HG03432 (cell line): ENCODE data around the gene LRRC3C.

ENCODE experiments used
- ATAC-seq: cut with Tn5 transposase; IDR thresholded peaks from one replicate; pipeline ENCODE4 v1.9.1; 2021; ENCODE audit warnings: mild to moderate bottlenecking, moderate library complexity; ENCODE audit not compliant: unreplicated experiment

The LRRC3C gene

GRCh38 chr17:39923836-39924690 lies 3.5 kb upstream of the LRRC3C start:
- ATAC-seq, result no peak

DNA sequence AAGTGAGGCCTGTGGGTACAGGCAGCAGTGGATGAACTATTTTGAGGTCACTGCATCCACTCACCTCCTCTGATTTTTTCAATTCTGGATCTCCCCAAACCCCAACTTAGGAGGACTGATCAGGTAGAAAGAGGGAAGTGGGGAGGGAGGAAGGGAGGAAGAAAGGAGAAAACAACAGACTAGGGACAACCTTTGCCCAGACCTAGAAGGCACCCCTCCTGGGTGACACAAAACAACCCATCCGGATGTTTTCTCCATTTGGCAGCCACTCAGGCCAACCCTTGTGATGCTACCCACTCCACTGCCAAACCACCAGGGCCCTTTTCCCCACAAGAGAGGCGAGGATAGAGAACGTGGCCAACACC lies 2.9 kb upstream of the LRRC3C start:
- ATAC-seq, result no peak

- no peak for ATAC-seq
Measured at GRCh38 chr17:39925282-39926134, 2.0 kb upstream of the LRRC3C start.

GRCh38 chr17:39926135-39926587 lies 1.4 kb upstream of the LRRC3C start:
- peak; percentile 11 for ATAC-seq

- ATAC-seq, result peak; percentile 21
Measured at GRCh38 chr17:39926588-39927100, 888 bp upstream of the LRRC3C start.

GRCh38 chr17:39927929-39928857 lies 661 bp downstream of the LRRC3C start:
- peak; percentile 7 for ATAC-seq

DNA sequence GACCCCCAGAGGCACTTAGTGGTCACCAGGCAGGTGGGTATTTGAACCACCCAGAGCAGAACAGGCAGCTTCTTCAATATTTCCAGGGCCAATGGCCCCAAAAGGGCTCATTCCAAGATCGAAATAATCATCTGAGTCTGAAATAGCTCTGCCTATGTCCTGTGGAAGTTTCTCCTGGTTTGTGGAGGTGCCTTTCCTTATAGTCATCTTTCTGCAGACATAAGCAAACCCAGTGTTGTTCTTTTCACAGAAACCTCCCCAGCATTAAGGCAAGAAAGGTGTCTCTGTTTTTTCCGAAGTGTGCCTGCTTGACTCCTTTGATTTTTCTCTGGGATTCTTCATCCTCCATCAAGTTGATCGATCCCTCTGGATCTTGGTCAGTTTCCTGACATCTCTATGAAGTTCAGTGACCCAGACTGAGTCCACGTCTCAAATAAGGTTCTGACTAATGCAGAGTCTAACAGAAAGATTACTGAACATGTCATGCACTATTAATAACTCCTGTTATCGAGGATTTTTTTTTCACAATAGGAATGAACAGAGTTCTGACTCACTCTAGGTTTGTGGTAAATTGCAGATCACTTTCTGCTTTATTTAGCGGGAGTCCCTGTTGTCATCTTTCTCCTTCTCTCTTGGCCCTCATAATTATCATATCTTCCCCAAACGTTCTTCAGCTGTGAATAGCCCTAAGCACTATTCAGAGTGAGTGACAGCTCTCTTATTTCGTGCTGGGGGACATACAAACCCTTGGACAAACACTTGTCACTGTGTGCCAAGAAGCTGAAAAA lies 1.5 kb downstream of the LRRC3C start:
- no peak for ATAC-seq

DNA sequence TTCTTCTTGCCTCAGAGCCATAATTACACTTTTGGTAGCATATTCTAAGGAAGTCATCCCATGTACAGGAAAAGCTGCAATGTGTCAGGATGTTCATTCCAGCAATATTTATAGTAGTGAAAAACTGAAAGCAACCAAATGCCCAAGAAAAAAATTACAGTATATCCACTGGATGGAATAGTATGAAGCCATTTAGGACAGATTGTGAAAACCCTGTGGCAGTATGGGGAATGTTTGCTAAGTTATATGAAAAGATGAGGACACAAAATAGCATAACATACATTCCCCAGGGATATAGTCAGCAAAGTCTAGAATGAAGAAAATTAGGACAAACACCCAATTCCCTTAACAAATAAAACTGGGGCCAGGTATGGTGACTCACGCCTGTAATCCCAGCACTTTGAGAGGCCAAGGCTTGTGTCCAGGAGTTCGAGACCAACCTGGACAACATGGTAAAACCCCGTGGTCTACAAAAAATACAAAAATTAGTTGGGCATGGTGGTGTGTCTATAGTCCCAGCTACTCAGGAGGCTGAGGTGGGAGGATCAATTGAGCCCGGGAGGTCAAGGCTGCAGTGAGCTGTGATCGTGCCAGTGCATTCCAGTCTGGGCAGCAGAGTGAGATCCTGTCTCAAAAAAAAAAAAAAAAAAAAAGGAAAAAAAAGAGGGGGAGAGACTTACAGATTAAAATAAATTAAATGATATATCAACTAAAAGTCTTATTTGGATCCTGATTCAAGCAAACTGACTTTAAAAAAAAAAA lies 2.3 kb downstream of the LRRC3C start:
- no peak for ATAC-seq

- ATAC-seq, result no peak
Measured at GRCh38 chr17:39933912-39934311, 6.4 kb downstream of the LRRC3C start.

GRCh38 chr17:39934324-39934723 lies 6.8 kb downstream of the LRRC3C start:
- ATAC-seq, result no peak

- ATAC-seq, result no peak
Measured at GRCh38 chr17:39935909-39936308, 8.4 kb downstream of the LRRC3C start.

DNA sequence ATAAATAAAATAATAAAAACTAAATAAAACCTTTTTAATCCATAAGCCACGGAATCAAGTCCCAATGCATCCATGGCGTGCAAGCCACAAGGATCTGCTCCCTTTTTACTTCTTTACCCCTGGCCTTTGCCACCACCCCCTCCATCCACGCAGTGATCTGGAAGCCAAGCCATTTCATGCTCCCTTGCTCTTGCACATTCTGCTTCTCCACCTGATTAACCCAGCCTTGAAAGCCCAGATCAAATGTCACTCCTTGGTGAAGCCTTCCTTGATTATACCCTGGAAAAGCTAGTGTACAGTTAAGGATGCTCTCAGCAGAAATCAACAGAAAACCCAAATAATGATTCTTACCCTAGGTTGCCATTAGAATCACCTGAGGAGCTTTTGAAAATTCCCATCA lies 9.9 kb downstream of the LRRC3C start:
- ATAC-seq, result no peak

GRCh38 chr17:39938140-39938869 lies 10.8 kb downstream of the LRRC3C start:
- peak; percentile 46 for ATAC-seq

GRCh38 chr17:39939106-39939505 lies 11.6 kb downstream of the LRRC3C start:
- no peak for ATAC-seq

DNA sequence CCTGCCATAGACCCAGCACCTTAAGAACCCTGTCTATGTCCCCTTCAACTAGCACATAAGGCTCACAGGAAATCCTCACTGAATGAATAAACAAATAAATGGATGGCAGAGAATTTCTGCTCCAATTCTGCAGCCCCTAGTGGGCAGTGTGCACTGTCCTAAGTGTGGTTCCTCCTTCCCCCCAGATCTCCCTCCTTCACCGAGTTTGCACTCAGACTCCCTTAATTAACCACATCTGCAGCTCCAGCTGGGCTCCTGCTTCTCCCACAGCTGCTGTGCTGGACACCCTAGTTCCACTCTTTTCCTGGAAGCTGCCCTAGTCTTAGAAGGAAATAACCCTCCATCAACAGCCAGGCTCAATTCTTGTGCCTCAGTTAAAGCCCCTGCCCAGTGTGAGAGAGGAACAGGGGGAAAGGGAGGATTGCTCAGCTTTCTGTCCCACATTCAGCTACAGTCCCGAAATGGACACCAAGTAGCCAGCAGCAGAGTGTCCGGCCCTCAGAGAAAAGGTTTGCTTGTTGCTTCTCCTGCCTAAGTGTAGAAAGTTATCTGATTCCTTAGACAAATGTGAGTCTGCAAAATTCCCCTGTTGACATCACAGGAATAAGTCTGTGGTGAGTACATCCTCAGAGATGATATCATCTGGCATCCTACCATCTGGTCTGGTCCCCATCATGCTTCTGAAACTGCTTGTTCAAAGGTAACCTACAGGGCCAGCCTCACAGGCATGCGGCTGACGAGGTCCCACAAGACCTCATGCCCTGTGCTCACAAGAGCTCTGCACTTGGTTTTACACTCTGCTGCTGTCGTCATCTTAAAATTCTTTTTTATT lies 12.3 kb downstream of the LRRC3C start:
- ATAC-seq, result peak; percentile 64

- ATAC-seq, result no peak
Measured at GRCh38 chr17:39943702-39944392, 16.3 kb downstream of the LRRC3C start.

GRCh38 chr17:39944393-39944711 lies 16.8 kb downstream of the LRRC3C start:
- ATAC-seq, result no peak
